PC-9 (cell line): ENCODE data around the gene CENPX. TPM values are rescaled to one million over a fixed set of nuclear protein-coding genes. Genes with fewer than 3 reads are reported as not detected.

ENCODE experiments used
- BruUV-seq: library from RNA; stranded (reverse); fragments of 400-500 nt; replicated peaks from 2 replicates; lab custom pipeline; 2021; lab: Mats Ljungman, UMichigan
- CTCF ChIA-PET: fragments of 300-600 bp; sonication (Branson Sonifier 250); formaldehyde crosslinking; loops from one replicate; lab custom pipeline; 2022; ENCODE audit warnings: antibody characterized with exemption; lab: Charles Lee
- POLR2A ChIA-PET: fragments of 300-600 bp; sonication (Branson Sonifier 250); formaldehyde crosslinking; loops from one replicate; lab custom pipeline; 2022; ENCODE audit warnings: antibody characterized with exemption; ENCODE audit not compliant: unreplicated experiment; lab: Charles Lee
- DNase-seq, 2 experiments: peaks; one replicate each; pipeline versions ENCODE4 v3.0.0 to v3.0.0-alpha.2; 2015 to 2022; ENCODE audit warnings: mixed read lengths in 1 of 2
- H2AFZ ChIP-seq: fragments of 200-600 bp; sonication (generic); 2 replicates; pipeline ENCODE4 v1.8.1; 2017; ENCODE audit warnings: antibody characterized with exemption
- H3F3A ChIP-seq: fragments of 200-600 bp; sonication (generic); 2 replicates; pipeline ENCODE4 v1.8.1; 2017; ENCODE audit warnings: antibody characterized with exemption, mild to moderate bottlenecking, low read depth; ENCODE audit not compliant: insufficient read depth
- H3K27ac ChIP-seq: fragments of 200-600 bp; sonication (generic); 2 replicates; pipeline ENCODE4 v1.6.1; 2016; ENCODE audit warnings: mixed run types
- H3K27me3 ChIP-seq: fragments of 200-600 bp; sonication (generic); 2 replicates; pipeline ENCODE4 v1.6.1; 2016; ENCODE audit warnings: low read depth, mixed run types; ENCODE audit not compliant: insufficient read depth
- H3K36me3 ChIP-seq: fragments of 200-600 bp; sonication (generic); 2 replicates; pipeline ENCODE4 v1.6.1; 2016; ENCODE audit warnings: low read depth, mixed run types
- H3K4me1 ChIP-seq: fragments of 200-600 bp; sonication (generic); replicated peaks from 2 replicates; pipeline ENCODE4 v1.6.1; 2016; ENCODE audit warnings: mixed run types; ENCODE audit not compliant: insufficient read depth
- H3K4me2 ChIP-seq: fragments of 200-600 bp; sonication (generic); 2 replicates; pipeline ENCODE4 v1.6.1; 2017; ENCODE audit warnings: mixed run types
- H3K4me3 ChIP-seq: fragments of 200-600 bp; sonication (generic); 2 replicates; pipeline ENCODE4 v1.6.1; 2016; ENCODE audit warnings: mixed run types
- H3K79me2 ChIP-seq: fragments of 200-600 bp; sonication (generic); 2 replicates; pipeline ENCODE4 v1.6.1; 2017; ENCODE audit warnings: low read depth, mixed run types
- H3K9me2 ChIP-seq: fragments of 200-600 bp; sonication (generic); 2 replicates; pipeline ENCODE4 v1.8.1; 2017; ENCODE audit warnings: mild to moderate bottlenecking; ENCODE audit not compliant: insufficient read depth
- H3K9me3 ChIP-seq: fragments of 200-600 bp; sonication (generic); 2 replicates; pipeline ENCODE4 v1.8.1; 2016; ENCODE audit warnings: low read depth; ENCODE audit not compliant: insufficient read depth
- H4K20me1 ChIP-seq: fragments of 200-600 bp; sonication (generic); 2 replicates; pipeline ENCODE4 v1.8.1; 2017; ENCODE audit not compliant: insufficient read depth
- EZH2 ChIP-seq: fragments of 200-600 bp; sonication (generic); IDR thresholded peaks from 2 replicates; pipeline ENCODE4 v1.8.0; 2017; ENCODE audit warnings: antibody characterized with exemption, low read depth
- intact Hi-C: fragments of 100-400 bp; cut with micrococcal nuclease; formaldehyde crosslinking; loops from one replicate; pipeline ENCODE4 v1.10.0; 2022; ENCODE audit not compliant: unreplicated experiment
- total RNA-seq: library from RNA; stranded (reverse); gene quantifications from 2 replicates; pipeline ENCODE4 v1.2.3, GENCODE V29; 2021
- TF ChIP-seq, protein P1 (sequence below): fragments of 200-600 bp; sonication (generic); conservative IDR thresholded peaks from 2 replicates; pipeline ENCODE4 v1.6.1; 2017; ENCODE audit warnings: mixed run types, antibody characterized with exemption, mild to moderate bottlenecking, moderate library complexity

The CENPX gene
- total RNA-seq, 1 experiment from 2014 or later: 132 TPM

DNA sequence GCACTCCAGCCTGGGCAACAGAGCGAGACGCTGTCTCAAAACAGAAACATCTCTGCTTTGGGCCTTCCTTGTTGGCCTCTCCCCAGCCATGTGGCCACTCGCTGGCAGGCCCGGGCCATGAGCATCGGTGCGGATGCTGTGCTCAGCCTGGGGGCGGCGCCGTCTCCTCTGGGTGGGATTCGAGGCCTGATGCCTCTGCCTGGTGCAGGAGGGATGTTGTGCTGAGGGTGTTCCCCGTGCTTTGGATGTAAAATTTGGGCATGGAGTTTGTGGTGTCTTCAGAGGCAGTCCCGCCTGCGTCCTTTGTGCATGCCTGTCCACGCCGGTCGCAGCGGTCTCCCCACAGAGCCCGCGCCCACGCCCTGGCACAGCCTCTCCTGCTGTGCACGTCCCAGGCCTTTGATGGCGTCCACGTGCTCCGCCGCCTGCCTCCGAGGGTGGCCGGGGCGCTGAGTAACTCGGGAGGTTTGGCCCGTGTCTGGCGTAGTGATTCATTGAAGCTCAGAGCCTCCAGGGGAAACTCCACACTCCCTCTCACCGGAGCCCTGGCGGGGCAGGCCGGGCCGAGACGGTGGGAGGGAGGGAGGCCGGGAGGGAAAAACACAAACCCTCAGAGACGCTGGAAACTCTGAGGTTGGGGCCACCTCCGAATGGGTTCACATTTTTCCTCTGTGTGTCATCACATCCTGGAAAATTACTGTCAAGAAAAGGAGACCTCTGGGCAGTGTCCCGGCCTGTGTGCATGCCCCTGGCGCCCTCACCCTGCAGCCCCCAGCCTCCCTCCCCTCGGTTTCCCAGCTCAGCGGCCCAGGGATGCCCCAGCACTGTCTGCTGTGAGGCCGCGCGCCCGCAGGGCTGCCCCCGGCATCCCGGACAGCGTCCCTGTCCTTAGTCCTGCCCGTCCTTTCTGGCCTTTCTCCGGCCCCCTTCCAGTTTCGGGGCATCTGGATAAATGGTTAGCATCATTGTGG, 19.0 kb downstream of the CENPX start:
- H2AFZ ChIP-seq: no peak overlapping the region
- ChIA-PET CTCF (interaction anchor here (0.8 to 1.2 kb wide), 2 partner anchors 13 to 44 kb away, joined by 3 to 7 read pairs; partner anchors contain the start of gene NOTUM), POLR2A (interaction anchor here (0.6 to 0.9 kb wide), 2 partner anchors 9 to 19 kb away, joined by 3 to 5 read pairs; partner anchors contain the start of genes CENPX and LRRC45)
- no peaks in the 10 kb centered on the region for H3K79me2 ChIP-seq
- peak overlapping the region; percentile 62 for H3K4me2 ChIP-seq
- no peak for TF ChIP-seq EZH2
- TF ChIP-seq, protein P1, sequence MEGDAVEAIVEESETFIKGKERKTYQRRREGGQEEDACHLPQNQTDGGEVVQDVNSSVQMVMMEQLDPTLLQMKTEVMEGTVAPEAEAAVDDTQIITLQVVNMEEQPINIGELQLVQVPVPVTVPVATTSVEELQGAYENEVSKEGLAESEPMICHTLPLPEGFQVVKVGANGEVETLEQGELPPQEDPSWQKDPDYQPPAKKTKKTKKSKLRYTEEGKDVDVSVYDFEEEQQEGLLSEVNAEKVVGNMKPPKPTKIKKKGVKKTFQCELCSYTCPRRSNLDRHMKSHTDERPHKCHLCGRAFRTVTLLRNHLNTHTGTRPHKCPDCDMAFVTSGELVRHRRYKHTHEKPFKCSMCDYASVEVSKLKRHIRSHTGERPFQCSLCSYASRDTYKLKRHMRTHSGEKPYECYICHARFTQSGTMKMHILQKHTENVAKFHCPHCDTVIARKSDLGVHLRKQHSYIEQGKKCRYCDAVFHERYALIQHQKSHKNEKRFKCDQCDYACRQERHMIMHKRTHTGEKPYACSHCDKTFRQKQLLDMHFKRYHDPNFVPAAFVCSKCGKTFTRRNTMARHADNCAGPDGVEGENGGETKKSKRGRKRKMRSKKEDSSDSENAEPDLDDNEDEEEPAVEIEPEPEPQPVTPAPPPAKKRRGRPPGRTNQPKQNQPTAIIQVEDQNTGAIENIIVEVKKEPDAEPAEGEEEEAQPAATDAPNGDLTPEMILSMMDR: no peak
- no peak overlapping the region for H3K4me3 ChIP-seq
- peaks cover 10% of the 10 kb centered on the region; the same call in 1 of the 2 replicates for H3F3A ChIP-seq
- DNase-seq: peak; percentile 80 to 96
- peak overlapping the region; percentile 31; the same call in 1 of the 2 replicates for H3K27ac ChIP-seq
- no peaks in the 10 kb centered on the region for H4K20me1 ChIP-seq
- H3K9me3 ChIP-seq: no peaks in the 10 kb centered on the region
- H3K27me3 ChIP-seq: no peaks in the 10 kb centered on the region
- intact Hi-C loops: loop anchor here (1.0 to 5.0 kb wide), 2 partner anchors 23 to 36 kb away; no protein-coding TSS in a partner anchor
- peaks cover 22% of the 10 kb centered on the region for H3K4me1 ChIP-seq
- BruUV-seq: no TSS peak
- no peaks in the 10 kb centered on the region for H3K36me3 ChIP-seq
- H3K9me2 ChIP-seq: no peaks in the 10 kb centered on the region

- no peaks in the 10 kb centered on the region for H3K79me2 ChIP-seq
- DNase-seq: no peak
- H3K27me3 ChIP-seq: no peaks in the 10 kb centered on the region
- BruUV-seq: no TSS peak
- peaks cover 22% of the 10 kb centered on the region for H3K4me1 ChIP-seq
- H3K36me3 ChIP-seq: no peaks in the 10 kb centered on the region
- no peak overlapping the region for H3K27ac ChIP-seq
- H3K9me3 ChIP-seq: no peaks in the 10 kb centered on the region
- intact Hi-C loops: loop anchor here (5.0 kb wide), 1 partner anchor 34 kb away; no protein-coding TSS in a partner anchor
- no peak overlapping the region for H2AFZ ChIP-seq
- ChIA-PET POLR2A (no interaction called here), CTCF (no interaction called here)
- peaks cover 10% of the 10 kb centered on the region; the same call in 1 of the 2 replicates for H3F3A ChIP-seq
- no peaks in the 10 kb centered on the region for H3K9me2 ChIP-seq
- H3K4me3 ChIP-seq: no peak overlapping the region
- no peak overlapping the region for H3K4me2 ChIP-seq
- TF ChIP-seq EZH2: no peak
- TF ChIP-seq, protein P1: no peak
- no peaks in the 10 kb centered on the region for H4K20me1 ChIP-seq
These were observed 21.1 kb downstream of the CENPX start for GRCh38 chr17:82001571-82002056.

- H3K27ac ChIP-seq: no peak overlapping the region
- TF ChIP-seq, protein P1: no peak
- TF ChIP-seq EZH2: no peak
- no peak for DNase-seq
- peaks cover 22% of the 10 kb centered on the region for H3K4me1 ChIP-seq
- H3K27me3 ChIP-seq: no peaks in the 10 kb centered on the region
- no peaks in the 10 kb centered on the region for H3K36me3 ChIP-seq
- no peak overlapping the region for H3K4me3 ChIP-seq
- no peaks in the 10 kb centered on the region for H3K9me2 ChIP-seq
- no peak overlapping the region for H2AFZ ChIP-seq
- no peaks in the 10 kb centered on the region for H3K79me2 ChIP-seq
- peaks cover 10% of the 10 kb centered on the region; the same call in 1 of the 2 replicates for H3F3A ChIP-seq
- POLR2A ChIA-PET: no interaction called here
- H4K20me1 ChIP-seq: no peaks in the 10 kb centered on the region
- no peak overlapping the region for H3K4me2 ChIP-seq
- intact Hi-C loops: loop anchor here (5.0 kb wide), 1 partner anchor 34 kb away; no protein-coding TSS in a partner anchor
- CTCF ChIA-PET: no interaction called here
- no peaks in the 10 kb centered on the region for H3K9me3 ChIP-seq
- no TSS peak for BruUV-seq
These were observed 21.7 kb downstream of the CENPX start for GRCh38 chr17:82000803-82001570.
